Pancreas (tissue), 10 donors: Measurements from ENCODE around the gene ST8SIA5. TPM values are rescaled to one million over a fixed set of nuclear protein-coding genes. Genes with fewer than 3 reads are reported as not detected.

Experiments used
- ATAC-seq, 4 donors: fragments of 200-7000 bp; cut with Tn5 transposase; one replicate each; pipeline versions ENCODE4 v1.8.0 to v1.9.1; 2020; ENCODE audit warnings: mild to moderate bottlenecking in 4 of 4, moderate library complexity in 4 of 4
- DNase-seq, 6 donors: peaks; one replicate each; pipeline ENCODE4 v3.0.0-alpha.2; 2020
- FAIRE-seq: peaks from 2 replicates; lab custom pipeline; 2012; peaks lifted over from hg19 to GRCh38; lab: Jason Lieb, UNC
- H3K27ac ChIP-seq, 4 donors: fragments of 200-600 bp; sonication (generic); 1 replicate in 3 of 4; 2 replicates in 1 of 4; pipeline versions ENCODE4 v1.5.0 to v1.8.0; 2020
- H3K27me3 ChIP-seq, 4 donors: fragments of 200-600 bp; one replicate each; pipeline ENCODE4 v1.8.0; 2021
- H3K36me3 ChIP-seq, 3 donors: fragments of 200-600 bp; sonication (generic) in 1 of 3; one replicate each; pipeline versions ENCODE4 v1.5.0 to v1.8.0; 2020 to 2021
- H3K4me1 ChIP-seq, 3 donors: fragments of 200-600 bp; one replicate each; pipeline ENCODE4 v1.8.0; 2021
- H3K4me3 ChIP-seq, 4 donors: fragments of 200-600 bp; sonication (generic) in 2 of 4; one replicate each; pipeline versions ENCODE4 v1.5.0 to v1.8.0; 2020 to 2021
- H3K9me3 ChIP-seq, 4 donors: fragments of 200-600 bp; one replicate each; pipeline ENCODE4 v1.8.0; 2021
- CTCF ChIP-seq, 4 donors: fragments of 200-600 bp; sonication (generic) in 3 of 4; IDR thresholded peaks; one replicate each; pipeline versions ENCODE4 v1.5.0 to v1.8.0; 2021; ENCODE audit warnings: antibody characterized with exemption in 4 of 4
- WGBS, 2 donors: extraction: QIAGEN DNeasy Blood & Tissue Kit; methylation state at CpG; one replicate each; pipeline ENCODE4 v1.1.7; 2013; 5-methylcytosine and 5-hydroxymethylcytosine counted together
- intact Hi-C, 3 donors: fragments of 100-400 bp; cut with DNase I; formaldehyde crosslinking; loops; one replicate each; pipeline versions ENCODE4 v1.11.1 to v1.14.2; 2022
- polyA plus RNA-seq, 2 donors: library from polyadenylated mRNA; stranded (reverse); fragments of 200-250 nt; gene quantifications; one replicate each; pipeline ENCODE4 v1.2.3, GENCODE V29; 2013
- total RNA-seq, 6 donors: library from RNA; stranded (reverse); fragmentation: NEBNext Ultra II Directional in 4 of 6; extraction: Animal tissue kit (Norgen Biotek cat#: 25700) in 4 of 6; gene quantifications; one replicate each; pipeline versions ENCODE4 v1.2.1 to v1.2.4, GENCODE V29; 2021 to 2023
- donor health status: healthy with polysubstance abuse.
- donor health status: DM: no; HTN: no; CAD: no; lungs with moderate emphysema.
- donor health status: DM: no; HTN: no; CAD: no.
- donor health status: control.
- donor health status: control.
- donor health status: Bipolar disorder and iron deficiency.
- donor health status: DM: yes; HTN: yes; CAD: no.
- donor health status: DM: no; HTN: no; CAD: no.
- donor health status: DM: no; HTN: no; CAD: no.
- donor health status: DM: yes; HTN: yes; CAD: no.

ST8SIA5 gene
- total and polyA plus RNA-seq, 8 donors, result 0.06 to 1.1 (median 0.24) TPM

GRCh38 chr18:46748466-46748865 is 8.4 kb downstream of the ST8SIA5 start:
- Histone ChIP-seq H3K27ac (no peak overlapping the region), H3K4me1 (no peaks in the 10 kb centered on the region), H3K9me3 (no peaks in the 10 kb centered on the region), H3K36me3 (no peaks in the 10 kb centered on the region), H3K27me3 (no peaks in the 10 kb centered on the region), H3K4me3 (no peak overlapping the region)
- DNase-seq (no peak), ATAC-seq (no peak), FAIRE-seq (no peak)
- WGBS, 2 donors, result 83 to 86% methylated on average over 2 of the region's 2 CpGs
- no peak for TF ChIP-seq CTCF (IDR thresholded peaks at IDR 0.05)
- intact Hi-C loops, result no loop called here

- no peak for DNase-seq
- intact Hi-C loops, result no loop called here
- Histone ChIP-seq H3K36me3 (no peaks in the 10 kb centered on the region), H3K9me3 (no peaks in the 10 kb centered on the region), H3K4me3 (no peak overlapping the region), H3K27ac (no peak overlapping the region), H3K4me1 (no peaks in the 10 kb centered on the region), H3K27me3 (no peaks in the 10 kb centered on the region)
- WGBS, 2 donors, result 82 to 91% methylated on average over 2 of the region's 2 CpGs
- no peak for TF ChIP-seq CTCF (IDR thresholded peaks at IDR 0.05)
- no peak for ATAC-seq
- FAIRE-seq, result no peak
Observed at GRCh38 chr18:46740046-46740445, 16.8 kb downstream of the ST8SIA5 start.

- FAIRE-seq, result no peak
- intact Hi-C loops, result no loop called here
- no peak for ATAC-seq
- no peak overlapping the region for H3K4me3 ChIP-seq
- 62 to 69% methylated on average over 7 of the region's 7 CpGs for WGBS, 2 donors
- no peak for DNase-seq
- TF ChIP-seq CTCF (IDR thresholded peaks at IDR 0.05), result no peak
- H3K27me3 ChIP-seq, result no peaks in the 10 kb centered on the region
- H3K4me1 ChIP-seq, result no peaks in the 10 kb centered on the region
- H3K36me3 ChIP-seq, result no peaks in the 10 kb centered on the region
- H3K27ac ChIP-seq, result no peak overlapping the region
- no peaks in the 10 kb centered on the region for H3K9me3 ChIP-seq
Observed at GRCh38 chr18:46738491-46738890, 18.4 kb downstream of the ST8SIA5 start.

- Histone ChIP-seq H3K4me3 (no peak overlapping the region), H3K27ac (no peak overlapping the region), H3K36me3 (no peaks in the 10 kb centered on the region), H3K27me3 (no peaks in the 10 kb centered on the region), H3K4me1 (no peaks in the 10 kb centered on the region), H3K9me3 (no peaks in the 10 kb centered on the region)
- DNase-seq (peak in 1 of 6 donors; percentile 10), ATAC-seq (no peak), FAIRE-seq (no peak)
- intact Hi-C loops, result no loop called here
- WGBS, 2 donors, result 56 to 64% methylated on average over 4 of the region's 4 CpGs
- no peak for TF ChIP-seq CTCF (IDR thresholded peaks at IDR 0.05)
Observed at GRCh38 chr18:46736736-46737135, 20.1 kb downstream of the ST8SIA5 start.

- no peak for TF ChIP-seq CTCF (IDR thresholded peaks at IDR 0.05)
- intact Hi-C loops, result no loop called here
- Histone ChIP-seq H3K4me1 (no peaks in the 10 kb centered on the region), H3K9me3 (no peaks in the 10 kb centered on the region), H3K27me3 (no peaks in the 10 kb centered on the region), H3K27ac (no peak overlapping the region), H3K36me3 (no peaks in the 10 kb centered on the region), H3K4me3 (no peak overlapping the region)
- ATAC-seq (no peak), DNase-seq (peak in 1 of 6 donors; percentile 13), FAIRE-seq (no peak)
- WGBS, 2 donors, result 50 to 64% methylated on average over 5 of the region's 5 CpGs
Observed at GRCh38 chr18:46736135-46736534, 20.7 kb downstream of the ST8SIA5 start.
